Measurements from ENCODE around the gene WWOX. TPM values are rescaled to one million over a fixed set of nuclear protein-coding genes. Genes with fewer than 3 reads are reported as not detected.
A peak's percentile ranks its signal among the peaks of the same experiment; 100 is the strongest.
"Not testable (repeated sequence)": the region's sequence is repeated elsewhere in the genome, so short reads cannot be mapped to it uniquely, and the experiment has no call there.

WWOX gene
- 43.2 and 48.7 TPM in 2 replicates for total RNA-seq
- long read RNA-seq, transcript WWOX-207 (5 exons, 654 nt), result major isoform, 11 of 43 reads
- long read RNA-seq, partial matches to known transcripts, result 2 of 43 reads
- long read RNA-seq, other reads (novel, unspliced or antisense), result 29 of 43 reads

DNA sequence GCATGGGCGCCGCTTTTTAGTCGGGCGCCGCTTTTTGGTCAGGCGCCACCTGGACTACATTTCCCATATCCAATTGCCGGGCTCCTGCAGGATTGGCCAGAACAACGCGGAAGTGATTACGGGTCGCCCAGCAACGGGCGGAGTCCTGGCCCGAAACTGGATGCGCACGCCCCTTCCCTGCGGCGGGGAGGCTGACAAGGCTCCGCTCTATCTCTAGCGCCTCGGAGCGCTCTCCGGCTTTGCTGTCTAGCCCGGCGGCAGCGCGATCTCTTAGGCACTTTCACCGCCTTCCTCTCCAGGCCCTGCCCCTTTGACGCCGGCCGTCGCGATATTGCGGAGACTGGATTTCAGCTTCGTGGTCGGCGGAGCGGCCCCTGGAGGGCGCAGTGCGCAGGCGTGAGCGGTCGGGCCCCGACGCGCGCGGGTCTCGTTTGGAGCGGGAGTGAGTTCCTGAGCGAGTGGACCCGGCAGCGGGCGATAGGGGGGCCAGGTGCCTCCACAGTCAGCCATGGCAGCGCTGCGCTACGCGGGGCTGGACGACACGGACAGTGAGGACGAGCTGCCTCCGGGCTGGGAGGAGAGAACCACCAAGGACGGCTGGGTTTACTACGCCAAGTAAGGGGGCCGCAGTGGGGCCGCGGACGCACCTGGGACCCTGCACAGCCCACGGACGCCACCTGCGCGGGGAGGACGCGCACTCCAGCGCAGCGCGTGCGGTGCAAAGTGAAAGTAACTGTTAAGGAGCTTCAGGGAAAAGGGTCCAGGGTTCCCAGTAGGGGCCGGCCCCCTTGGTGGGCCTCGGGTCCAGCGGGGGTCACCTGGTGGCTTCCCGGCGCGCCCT, at the start of gene WWOX:
TSS of gene WWOX (plus strand) at position 384 of the 841 bp plus-strand sequence.
- peaks cover 3% of the 10 kb centered on the region for H3K9me3 Mint-ChIP-seq (ENCODE audit: low read depth)
- TF ChIP-seq, protein P1, sequence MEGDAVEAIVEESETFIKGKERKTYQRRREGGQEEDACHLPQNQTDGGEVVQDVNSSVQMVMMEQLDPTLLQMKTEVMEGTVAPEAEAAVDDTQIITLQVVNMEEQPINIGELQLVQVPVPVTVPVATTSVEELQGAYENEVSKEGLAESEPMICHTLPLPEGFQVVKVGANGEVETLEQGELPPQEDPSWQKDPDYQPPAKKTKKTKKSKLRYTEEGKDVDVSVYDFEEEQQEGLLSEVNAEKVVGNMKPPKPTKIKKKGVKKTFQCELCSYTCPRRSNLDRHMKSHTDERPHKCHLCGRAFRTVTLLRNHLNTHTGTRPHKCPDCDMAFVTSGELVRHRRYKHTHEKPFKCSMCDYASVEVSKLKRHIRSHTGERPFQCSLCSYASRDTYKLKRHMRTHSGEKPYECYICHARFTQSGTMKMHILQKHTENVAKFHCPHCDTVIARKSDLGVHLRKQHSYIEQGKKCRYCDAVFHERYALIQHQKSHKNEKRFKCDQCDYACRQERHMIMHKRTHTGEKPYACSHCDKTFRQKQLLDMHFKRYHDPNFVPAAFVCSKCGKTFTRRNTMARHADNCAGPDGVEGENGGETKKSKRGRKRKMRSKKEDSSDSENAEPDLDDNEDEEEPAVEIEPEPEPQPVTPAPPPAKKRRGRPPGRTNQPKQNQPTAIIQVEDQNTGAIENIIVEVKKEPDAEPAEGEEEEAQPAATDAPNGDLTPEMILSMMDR (IDR thresholded peaks at IDR 0.05; ENCODE audit: unreplicated experiment), result peak; percentile 96
- DNase-seq (ENCODE audit: low spot score, unreplicated experiment), result peak; percentile 89
- peak within 1 kb of the TSS; percentile 91 for H3K27ac Mint-ChIP-seq
- H3K4me1 Mint-ChIP-seq (ENCODE audit: low read depth), result peaks cover 13% of the 10 kb centered on the region
- H3K36me3 Mint-ChIP-seq (ENCODE audit: insufficient read depth), result peaks cover 1% of the 10 kb centered on the region
- H3K4me3 Mint-ChIP-seq (ENCODE audit: low read depth), result peak within 1 kb of the TSS; percentile 90
- peaks cover 3% of the 10 kb centered on the region for H3K27me3 Mint-ChIP-seq

DNA sequence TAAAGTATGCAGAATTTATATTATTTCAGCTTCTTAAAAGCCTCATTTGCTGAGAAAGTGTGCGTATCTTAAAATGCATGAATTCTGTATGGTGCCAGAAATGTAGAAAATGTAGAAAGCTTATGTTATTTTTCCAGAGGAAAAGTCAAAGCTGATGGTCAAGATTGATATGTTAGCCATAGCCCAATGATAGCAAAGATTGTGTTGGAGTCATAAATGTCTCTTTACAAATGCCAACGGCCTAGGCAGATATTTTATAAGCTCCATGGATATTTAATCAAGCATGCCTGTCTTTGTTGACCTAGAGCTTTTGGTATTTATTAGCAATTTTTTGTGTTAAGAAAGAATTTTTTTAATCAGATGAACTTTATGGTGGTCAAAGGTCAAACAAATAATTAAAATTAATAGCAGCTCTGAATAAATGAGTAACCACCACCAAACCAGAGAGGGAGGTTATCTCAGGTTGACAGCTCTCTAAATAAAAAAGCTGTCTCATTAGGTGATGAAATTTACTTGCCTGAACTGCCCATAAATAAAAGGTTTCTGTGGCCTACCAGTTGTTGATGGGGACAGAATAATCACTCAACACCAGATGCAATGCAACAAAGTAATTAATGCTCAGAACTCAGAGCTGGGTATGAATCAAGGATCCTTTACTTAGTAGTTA, 48.6 kb upstream of the WWOX start:
- Mint-ChIP-seq H3K4me3 (ENCODE audit: low read depth) (no peak overlapping the region), H3K27ac (no peak overlapping the region), H3K27me3 (peaks cover 33% of the 10 kb centered on the region), H3K4me1 (ENCODE audit: low read depth) (peaks cover 13% of the 10 kb centered on the region), H3K9me3 (ENCODE audit: low read depth) (no peaks in the 10 kb centered on the region), H3K36me3 (ENCODE audit: insufficient read depth) (no peaks in the 10 kb centered on the region)
- no peak for DNase-seq (ENCODE audit: low spot score, unreplicated experiment)
- TF ChIP-seq, protein P1 (IDR thresholded peaks at IDR 0.05; ENCODE audit: unreplicated experiment), result no peak

DNA sequence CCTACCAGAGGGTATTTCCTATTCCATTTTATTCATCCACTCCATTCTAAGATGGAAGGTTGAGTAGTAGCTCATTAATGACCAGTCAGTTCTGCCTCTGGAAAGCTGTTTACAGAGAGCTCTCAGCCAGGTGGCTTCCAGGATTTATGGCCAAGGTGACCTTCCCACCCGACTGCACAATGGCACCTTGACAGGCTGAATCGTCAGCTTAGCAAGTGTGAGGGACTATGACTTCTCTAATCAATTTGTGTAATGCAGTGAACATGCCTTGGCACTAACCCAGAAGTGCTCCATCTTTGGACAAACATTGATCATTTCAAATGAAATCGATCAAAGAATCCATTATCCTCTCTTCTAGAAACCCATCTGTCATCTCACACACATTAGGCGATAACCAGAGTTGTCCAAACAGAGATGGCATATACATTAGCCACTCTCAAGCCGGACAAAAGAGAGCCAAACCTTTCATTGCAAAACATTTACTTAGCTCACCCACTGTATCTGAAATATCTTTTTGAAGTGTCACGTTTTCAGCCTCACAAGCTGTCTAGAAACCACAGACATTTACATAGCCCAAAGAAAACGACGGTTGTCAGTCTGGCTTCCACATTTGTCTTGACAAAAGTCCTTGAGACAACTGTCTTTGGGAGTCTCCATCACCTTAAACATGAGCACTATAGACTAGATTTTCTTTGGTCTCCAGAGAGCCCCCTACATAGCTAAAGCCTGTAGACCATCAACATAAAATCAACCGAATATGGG, 41.5 kb upstream of the WWOX start:
- DNase-seq (ENCODE audit: low spot score, unreplicated experiment), result no peak
- H3K36me3 Mint-ChIP-seq (ENCODE audit: insufficient read depth), result peaks cover 2% of the 10 kb centered on the region
- peaks cover 20% of the 10 kb centered on the region for H3K27me3 Mint-ChIP-seq
- H3K4me1 Mint-ChIP-seq (ENCODE audit: low read depth), result peaks cover 11% of the 10 kb centered on the region
- H3K27ac Mint-ChIP-seq, result no peak overlapping the region
- TF ChIP-seq, protein P1 (IDR thresholded peaks at IDR 0.05; ENCODE audit: unreplicated experiment), result no peak
- H3K4me3 Mint-ChIP-seq (ENCODE audit: low read depth), result no peak overlapping the region
- peaks cover 3% of the 10 kb centered on the region for H3K9me3 Mint-ChIP-seq (ENCODE audit: low read depth)

DNA sequence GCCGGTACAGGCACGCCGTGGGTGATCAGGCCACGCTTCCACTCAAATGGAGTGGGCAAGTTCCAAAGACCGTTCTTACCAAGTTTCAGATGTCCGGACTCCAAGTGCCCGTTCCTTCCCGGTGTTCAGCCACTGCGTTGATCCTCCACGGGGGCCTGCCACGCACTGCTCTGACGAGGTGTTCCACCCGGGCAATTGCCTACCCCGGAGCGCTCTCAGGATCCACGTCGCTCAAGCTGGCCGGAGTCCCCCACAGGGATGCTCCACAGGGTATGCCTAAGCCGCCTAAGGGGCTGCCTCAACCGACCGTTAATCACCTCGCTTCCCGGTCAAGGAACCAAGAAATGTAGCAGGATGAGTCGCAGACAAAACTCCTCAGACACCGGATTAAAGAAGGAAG, 39.6 kb upstream of the WWOX start:
- not testable (repeated sequence) for DNase-seq (ENCODE audit: low spot score, unreplicated experiment); H3K27ac Mint-ChIP-seq; H3K4me3 Mint-ChIP-seq (ENCODE audit: low read depth); H3K36me3 Mint-ChIP-seq (ENCODE audit: insufficient read depth); H3K9me3 Mint-ChIP-seq (ENCODE audit: low read depth)
- Mint-ChIP-seq H3K4me1 (ENCODE audit: low read depth) (peaks cover 11% of the 10 kb centered on the region), H3K27me3 (peaks cover 18% of the 10 kb centered on the region)

DNA sequence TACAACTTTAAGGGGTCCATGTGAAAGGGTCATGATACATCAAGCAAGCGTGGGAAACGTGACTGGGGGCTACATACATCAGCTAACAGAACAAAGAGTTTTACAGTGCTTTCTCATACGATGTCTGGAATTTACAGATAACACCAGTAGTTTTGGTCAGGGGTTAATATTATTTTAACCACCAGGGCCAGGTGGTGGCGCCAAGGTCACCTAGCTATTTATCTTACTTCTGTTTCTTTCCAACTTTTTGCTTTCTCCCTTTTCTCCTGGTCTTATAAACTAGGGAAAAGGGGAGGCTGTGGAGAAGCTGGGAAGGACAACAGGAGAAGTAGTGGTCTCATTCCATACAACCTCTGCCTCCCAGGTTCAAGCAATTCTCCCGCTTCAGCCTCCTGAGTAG, 39.2 kb upstream of the WWOX start:
- peak overlapping the region; percentile 62 for H3K27ac Mint-ChIP-seq
- H3K4me1 Mint-ChIP-seq (ENCODE audit: low read depth), result peaks cover 11% of the 10 kb centered on the region
- peaks cover 3% of the 10 kb centered on the region for H3K9me3 Mint-ChIP-seq (ENCODE audit: low read depth)
- peaks cover 2% of the 10 kb centered on the region for H3K36me3 Mint-ChIP-seq (ENCODE audit: insufficient read depth)
- peaks cover 18% of the 10 kb centered on the region for H3K27me3 Mint-ChIP-seq
- no peak for DNase-seq (ENCODE audit: low spot score, unreplicated experiment)
- TF ChIP-seq, protein P1 (IDR thresholded peaks at IDR 0.05; ENCODE audit: unreplicated experiment), result no peak
- H3K4me3 Mint-ChIP-seq (ENCODE audit: low read depth), result no peak overlapping the region
